Fibroblast of lung (primary cell): ENCODE data around the gene TMEM72. TPM values are rescaled to one million over a fixed set of nuclear protein-coding genes. Genes with fewer than 3 reads are reported as not detected.

ENCODE experiments used
- DNase-seq, 2 donors: peaks; one replicate each; pipeline versions ENCODE4 v3.0.0 to v3.0.0-alpha.2; 2010; ENCODE audit warnings: low read depth in 2 of 2
- H2AFZ ChIP-seq: 2 replicates; pipeline ENCODE4 v1.5.1; 2012; ENCODE audit warnings: low read length, control low read depth, inconsistent platforms
- H3K27ac ChIP-seq: 2 replicates; pipeline ENCODE4 v1.5.1; 2011; ENCODE audit warnings: low read length, control low read depth; ENCODE audit not compliant: insufficient read depth
- H3K27me3 ChIP-seq: 2 replicates; pipeline ENCODE4 v1.5.1; 2011; ENCODE audit warnings: mild to moderate bottlenecking, low read length; ENCODE audit not compliant: control insufficient read depth, insufficient read depth
- H3K36me3 ChIP-seq: 2 replicates; pipeline ENCODE4 v1.5.1; 2011; ENCODE audit warnings: low read length; ENCODE audit not compliant: control insufficient read depth, insufficient read depth
- H3K4me1 ChIP-seq: 2 replicates; pipeline ENCODE4 v1.5.1; 2011; ENCODE audit warnings: low read length; ENCODE audit not compliant: control insufficient read depth, insufficient read depth; ENCODE audit errors: extremely low read depth
- H3K4me2 ChIP-seq: 2 replicates; pipeline ENCODE4 v1.5.1; 2011; ENCODE audit warnings: low read length, control low read depth; ENCODE audit not compliant: insufficient read depth; ENCODE audit errors: extremely low read depth
- H3K4me3 ChIP-seq, 4 experiments: fragments of 200-600 bp in 1 of 4; sonication (generic) in 1 of 4; replicated peaks in 1 of 4; 2 replicates each; pipeline ENCODE4 v1.5.1; 2011 to 2016; ENCODE audit warnings: low read length in 4 of 4, low read depth in 3 of 4, mild to moderate bottlenecking in 3 of 4, control low read depth in 2 of 4, inconsistent platforms in 1 of 4, mixed read lengths in 1 of 4; ENCODE audit not compliant: insufficient read depth in 1 of 4; ENCODE audit errors: control extremely low read depth in 1 of 4
- H3K79me2 ChIP-seq: 2 replicates; pipeline ENCODE4 v1.5.1; 2012; ENCODE audit warnings: mild to moderate bottlenecking, low read length, inconsistent platforms; ENCODE audit not compliant: control insufficient read depth, insufficient read depth
- H3K9ac ChIP-seq: 2 replicates; pipeline ENCODE4 v1.5.1; 2011; ENCODE audit warnings: mild to moderate bottlenecking, low read length, control low read depth; ENCODE audit not compliant: insufficient read depth
- H3K9me3 ChIP-seq: 2 replicates; pipeline ENCODE4 v1.5.1; 2012; ENCODE audit warnings: low read depth, low read length; ENCODE audit not compliant: control insufficient read depth, insufficient read depth
- H4K20me1 ChIP-seq: 2 replicates; pipeline ENCODE4 v1.5.1; 2011; ENCODE audit warnings: low read length; ENCODE audit not compliant: control insufficient read depth, insufficient read depth; ENCODE audit errors: extremely low read depth
- CTCF ChIP-seq, 2 donors: IDR thresholded peaks in 1 of 2; conservative IDR thresholded peaks in 1 of 2; 1 replicate in 1 of 2; 2 replicates in 1 of 2; pipeline ENCODE4 v1.5.1; 2011 to 2012; ENCODE audit warnings: low read length in 2 of 2, control low read depth in 1 of 2, inconsistent platforms in 1 of 2, low read depth in 1 of 2, mild to moderate bottlenecking in 1 of 2
- EZH2 ChIP-seq: IDR thresholded peaks from 2 replicates; pipeline ENCODE4 v1.5.1; 2012; ENCODE audit warnings: low read length, control low read depth, mild to moderate bottlenecking; ENCODE audit errors: missing control alignments
- polyA plus RNA-seq, 2 donors: library from polyadenylated mRNA; depleted of rRNA in 1 of 2; stranded (reverse) in 1 of 2; unstranded in 1 of 2; fragments of >200 nt; gene quantifications; 2 replicates each; pipeline ENCODE4 v1.2.1, GENCODE V29; 2011 to 2012; ENCODE audit warnings: missing spikeins in 1 of 2
- total RNA-seq: library from RNA; depleted of rRNA; stranded (reverse); fragments of >200 nt; gene quantifications from 2 replicates; pipeline ENCODE4 v1.2.1, GENCODE V29; 2014

The TMEM72 gene
- total and polyA plus RNA-seq, 2 donors (not counting 1 experiment from before 2014, with no cell fraction given): not detected

GRCh38 chr10:44971935-44972757, 61.0 kb downstream of the TMEM72 start:
- Histone ChIP-seq H3K27ac (no peak overlapping the region), H3K79me2 (no peaks in the 10 kb centered on the region), H2AFZ (no peak overlapping the region), H3K9ac (no peak overlapping the region), H4K20me1 (no peaks in the 10 kb centered on the region), H3K36me3 (no peaks in the 10 kb centered on the region), H3K4me3 (no peak overlapping the region), H3K27me3 (no peaks in the 10 kb centered on the region), H3K4me2 (no peak overlapping the region), H3K9me3 (no peaks in the 10 kb centered on the region), H3K4me1 (peaks cover 9% of the 10 kb centered on the region)
- no peak for DNase-seq
- no peak for TF ChIP-seq EZH2

GRCh38 chr10:44972874-44973306, 61.8 kb downstream of the TMEM72 start:
- Histone ChIP-seq H3K9me3 (no peaks in the 10 kb centered on the region), H3K36me3 (peaks cover 4% of the 10 kb centered on the region), H3K4me1 (peaks cover 12% of the 10 kb centered on the region), H3K4me3 (no peak overlapping the region), H2AFZ (no peak overlapping the region), H3K9ac (no peak overlapping the region), H3K27me3 (no peaks in the 10 kb centered on the region), H3K4me2 (no peak overlapping the region), H4K20me1 (no peaks in the 10 kb centered on the region), H3K79me2 (peaks cover 4% of the 10 kb centered on the region), H3K27ac (no peak overlapping the region)
- no peak for TF ChIP-seq EZH2
- no peak for TF ChIP-seq CTCF (conservative IDR thresholded peaks at IDR 0.05 in 1 of 2, IDR thresholded peaks at IDR 0.05 in 1 of 2; ENCODE audit: low read depth in 1 of 2, low read length in 2 of 2)
- DNase-seq: no peak

GRCh38 chr10:44973323-44974081, 62.4 kb downstream of the TMEM72 start:
- H3K9me3 ChIP-seq: no peaks in the 10 kb centered on the region
- no peak overlapping the region for H3K4me3 ChIP-seq
- H3K27ac ChIP-seq: no peak overlapping the region
- H3K9ac ChIP-seq: no peak overlapping the region
- H4K20me1 ChIP-seq: no peaks in the 10 kb centered on the region
- H3K36me3 ChIP-seq: peaks cover 4% of the 10 kb centered on the region
- H3K79me2 ChIP-seq: peaks cover 7% of the 10 kb centered on the region
- DNase-seq: no peak
- H2AFZ ChIP-seq: no peak overlapping the region
- no peaks in the 10 kb centered on the region for H3K27me3 ChIP-seq
- H3K4me1 ChIP-seq: peaks cover 13% of the 10 kb centered on the region
- no peak overlapping the region for H3K4me2 ChIP-seq
- TF ChIP-seq CTCF (conservative IDR thresholded peaks at IDR 0.05 in 1 of 2, IDR thresholded peaks at IDR 0.05 in 1 of 2; ENCODE audit: low read depth in 1 of 2, low read length in 2 of 2) (no peak), EZH2 (no peak)
